Ascending aorta (tissue), 2 donors: ENCODE results near the gene SDHB. TPM values are rescaled to one million over a fixed set of nuclear protein-coding genes. Genes with fewer than 3 reads are reported as not detected.
"Not testable (repeated sequence)": the region's sequence is repeated elsewhere in the genome, so short reads cannot be mapped to it uniquely, and the experiment has no call there.

Experiments used
- DNase-seq, 2 donors: peaks; one replicate each; pipeline ENCODE4 v3.0.0-alpha.2; 2019; ENCODE audit warnings: low spot score in 2 of 2
- H3K27ac ChIP-seq, 2 donors: fragments of 200-600 bp; sonication (generic); one replicate each; pipeline ENCODE4 v1.5.1; 2016 to 2017; ENCODE audit warnings: mild to moderate bottlenecking in 1 of 2
- H3K27me3 ChIP-seq: fragments of 200-600 bp; sonication (generic); one replicate; pipeline ENCODE4 v1.5.1; 2017
- H3K36me3 ChIP-seq, 2 donors: fragments of 200-600 bp; sonication (generic); one replicate each; pipeline ENCODE4 v1.5.1; 2016
- H3K4me1 ChIP-seq, 2 donors: fragments of 200-600 bp; sonication (generic); one replicate each; pipeline ENCODE4 v1.5.1; 2016 to 2017; ENCODE audit warnings: mild to moderate bottlenecking in 1 of 2
- H3K4me3 ChIP-seq, 2 donors: fragments of 200-600 bp; sonication (generic); one replicate each; pipeline ENCODE4 v1.5.1; 2016 to 2017; ENCODE audit warnings: mild to moderate bottlenecking in 1 of 2
- H3K9me3 ChIP-seq, 2 donors: fragments of 200-600 bp; sonication (generic); one replicate each; pipeline ENCODE4 v1.5.1; 2016
- CTCF ChIP-seq, 3 experiments: fragments of 200-600 bp in 2 of 3; fragments of 450-650 bp in 1 of 3; sonication (generic) in 2 of 3; IDR thresholded peaks; one replicate each; pipeline ENCODE4 v1.5.1; 2016 to 2019; ENCODE audit warnings: antibody characterized with exemption in 3 of 3, mild to moderate bottlenecking in 1 of 3, moderate library complexity in 1 of 3
- intact Hi-C: fragments of 100-400 bp; cut with DNase I; formaldehyde crosslinking; loops from one replicate; pipeline ENCODE4 v1.15.1; 2023
- total RNA-seq: library from RNA; depleted of rRNA; stranded (reverse); fragments of >200 nt; gene quantifications from one replicate; pipeline ENCODE4 v1.1.0, GENCODE V29; 2016

The SDHB gene
- total RNA-seq, 1 donor from 2014 or later = 112 TPM

GRCh38 chr1:17066361-17067068 lies 12.7 kb upstream of the SDHB start:
- Histone ChIP-seq H3K4me1 (no peaks in the 10 kb centered on the region), H3K9me3 (peaks cover 0 to 6% of the 10 kb centered on the region in 2 donors), H3K4me3 (no peak overlapping the region), H3K27me3 (no peaks in the 10 kb centered on the region), H3K36me3 (no peaks in the 10 kb centered on the region), H3K27ac (no peak overlapping the region)
- TF ChIP-seq CTCF (IDR thresholded peaks at IDR 0.05) = no peak
- intact Hi-C loops = no loop called here
- no peak for DNase-seq

GRCh38 chr1:17065666-17066065 lies 11.8 kb upstream of the SDHB start:
- Histone ChIP-seq H3K9me3 (peaks cover 0 to 6% of the 10 kb centered on the region in 2 donors), H3K27ac (no peak overlapping the region), H3K27me3 (no peaks in the 10 kb centered on the region), H3K36me3 (no peaks in the 10 kb centered on the region), H3K4me3 (no peak overlapping the region), H3K4me1 (no peaks in the 10 kb centered on the region)
- intact Hi-C loops = no loop called here
- no peak for TF ChIP-seq CTCF (IDR thresholded peaks at IDR 0.05)
- no peak for DNase-seq

GRCh38 chr1:17062751-17063150 lies 8.9 kb upstream of the SDHB start:
- DNase-seq, H3K36me3 ChIP-seq, H3K27me3 ChIP-seq, H3K4me1 ChIP-seq, H3K27ac ChIP-seq, H3K9me3 ChIP-seq, intact Hi-C loops, H3K4me3 ChIP-seq: not testable (repeated sequence)

GRCh38 chr1:17061892-17062291 lies 8.1 kb upstream of the SDHB start:
- Histone ChIP-seq H3K27me3 (no peaks in the 10 kb centered on the region), H3K9me3 (peaks cover 0 to 6% of the 10 kb centered on the region in 2 donors), H3K4me3 (no peak overlapping the region), H3K36me3 (no peaks in the 10 kb centered on the region), H3K4me1 (no peaks in the 10 kb centered on the region), H3K27ac (no peak overlapping the region)
- intact Hi-C loops = no loop called here
- no peak for DNase-seq
- no peak for TF ChIP-seq CTCF (IDR thresholded peaks at IDR 0.05)

- Histone ChIP-seq H3K27ac (no peak overlapping the region), H3K4me1 (no peaks in the 10 kb centered on the region), H3K9me3 (peaks cover 0 to 6% of the 10 kb centered on the region in 2 donors), H3K27me3 (no peaks in the 10 kb centered on the region), H3K4me3 (no peak overlapping the region), H3K36me3 (no peaks in the 10 kb centered on the region)
- TF ChIP-seq CTCF (IDR thresholded peaks at IDR 0.05) = no peak
- intact Hi-C loops = no loop called here
- DNase-seq = peak in 1 of 2 donors; percentile 4
Observed at GRCh38 chr1:17061486-17061885, 7.7 kb upstream of the SDHB start.

GRCh38 chr1:17060306-17060749 lies 6.5 kb upstream of the SDHB start:
- H3K27ac ChIP-seq = no peak overlapping the region
- H3K4me3 ChIP-seq = no peak overlapping the region
- no peaks in the 10 kb centered on the region for H3K4me1 ChIP-seq
- no peaks in the 10 kb centered on the region for H3K27me3 ChIP-seq
- intact Hi-C loops = no loop called here
- no peak for DNase-seq
- H3K36me3 ChIP-seq = no peaks in the 10 kb centered on the region
- peaks cover 0 to 6% of the 10 kb centered on the region in 2 donors for H3K9me3 ChIP-seq
- no peak for TF ChIP-seq CTCF (IDR thresholded peaks at IDR 0.05)
